Measurements from ENCODE around the gene XYLT1. TPM values are rescaled to one million over a fixed set of nuclear protein-coding genes. Genes with fewer than 3 reads are reported as not detected.

Gene XYLT1
- total RNA-seq, 1 experiment from 2014 or later, result 25.0 TPM

DNA sequence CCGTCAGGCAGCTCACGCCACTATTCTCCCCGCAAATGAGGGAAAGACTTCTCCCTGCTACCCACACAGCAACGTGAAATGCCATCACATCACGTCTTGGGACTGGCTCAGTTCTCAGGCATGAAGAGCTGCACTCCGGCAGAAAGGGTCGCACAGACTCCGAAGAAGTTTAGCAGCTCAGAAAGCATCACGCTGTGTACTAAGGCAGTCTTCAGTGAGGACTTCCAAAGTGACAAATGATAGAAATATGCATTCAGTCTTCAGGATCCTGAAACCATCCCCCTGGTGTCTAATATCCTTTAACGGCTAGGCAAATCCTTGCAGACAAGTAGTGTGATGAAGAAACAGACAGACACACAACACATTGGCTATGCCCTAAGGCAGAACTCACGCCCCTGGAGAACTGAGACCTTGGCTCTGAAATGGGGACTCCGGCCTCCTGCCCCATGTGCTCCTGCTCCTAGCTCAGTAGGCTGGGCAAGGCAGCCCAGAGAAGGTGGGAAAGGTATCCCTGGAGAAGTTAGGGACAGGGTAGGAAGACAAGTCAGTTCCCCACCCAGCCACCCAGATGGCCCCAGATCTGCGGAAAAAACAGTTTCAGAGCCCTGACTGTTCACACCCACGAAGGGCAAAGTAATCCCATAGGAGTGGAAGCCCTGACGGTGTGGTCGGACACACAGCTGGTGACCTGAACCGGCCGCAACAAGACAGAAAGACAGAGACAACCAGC lies 1.6 kb downstream of the XYLT1 start:
- Mint-ChIP-seq H3K27me3 (ENCODE audit: low read depth) (peaks cover 16% of the 10 kb centered on the region), H3K27ac (peak overlapping the region; percentile 23; the same call in 1 of the 2 replicates), H3K4me1 (peaks cover 53% of the 10 kb centered on the region), H3K9me3 (no peaks in the 10 kb centered on the region), H3K36me3 (no peaks in the 10 kb centered on the region), H3K4me3 (peak overlapping the region; percentile 76)
- ATAC-seq (no peak), DNase-seq (ENCODE audit: low spot score) (no peak)
- ChIA-PET CTCF (interaction anchor here (0.5 to 4.8 kb wide), 28 partner anchors 19 to 401 kb away, joined by 3 to 57 read pairs (median 6); no protein-coding TSS in a partner anchor), POLR2A (no interaction called here)
- TF ChIP-seq RORB (CRISPR knock-in tag; IDR thresholded peaks at IDR 0.05) (no peak), GABPB1 (CRISPR knock-in tag; IDR thresholded peaks at IDR 0.05) (no peak), IRF2 (CRISPR knock-in tag; IDR thresholded peaks at IDR 0.05; ENCODE audit: borderline replicate concordance, low read depth) (no peak), ZNF121 (CRISPR knock-in tag; IDR thresholded peaks at IDR 0.05) (no peak), FOXP1 (CRISPR knock-in tag; IDR thresholded peaks at IDR 0.05; ENCODE audit: borderline replicate concordance) (no peak), NR2C2 (CRISPR knock-in tag; IDR thresholded peaks at IDR 0.05) (no peak), NR1H2 (CRISPR knock-in tag; IDR thresholded peaks at IDR 0.05) (no peak), KAT7 (CRISPR knock-in tag; IDR thresholded peaks at IDR 0.05; ENCODE audit: borderline replicate concordance) (no peak), SMAD4 (CRISPR knock-in tag; IDR thresholded peaks at IDR 0.05) (no peak), SOX15 (CRISPR knock-in tag; IDR thresholded peaks at IDR 0.05) (no peak), FOXJ3 (CRISPR knock-in tag; IDR thresholded peaks at IDR 0.05; ENCODE audit: borderline replicate concordance) (no peak), RELA (CRISPR knock-in tag; IDR thresholded peaks at IDR 0.05; ENCODE audit: borderline replicate concordance) (no peak), ETV6 (CRISPR knock-in tag; IDR thresholded peaks at IDR 0.05) (no peak)
- TF ChIP-seq, protein P1, sequence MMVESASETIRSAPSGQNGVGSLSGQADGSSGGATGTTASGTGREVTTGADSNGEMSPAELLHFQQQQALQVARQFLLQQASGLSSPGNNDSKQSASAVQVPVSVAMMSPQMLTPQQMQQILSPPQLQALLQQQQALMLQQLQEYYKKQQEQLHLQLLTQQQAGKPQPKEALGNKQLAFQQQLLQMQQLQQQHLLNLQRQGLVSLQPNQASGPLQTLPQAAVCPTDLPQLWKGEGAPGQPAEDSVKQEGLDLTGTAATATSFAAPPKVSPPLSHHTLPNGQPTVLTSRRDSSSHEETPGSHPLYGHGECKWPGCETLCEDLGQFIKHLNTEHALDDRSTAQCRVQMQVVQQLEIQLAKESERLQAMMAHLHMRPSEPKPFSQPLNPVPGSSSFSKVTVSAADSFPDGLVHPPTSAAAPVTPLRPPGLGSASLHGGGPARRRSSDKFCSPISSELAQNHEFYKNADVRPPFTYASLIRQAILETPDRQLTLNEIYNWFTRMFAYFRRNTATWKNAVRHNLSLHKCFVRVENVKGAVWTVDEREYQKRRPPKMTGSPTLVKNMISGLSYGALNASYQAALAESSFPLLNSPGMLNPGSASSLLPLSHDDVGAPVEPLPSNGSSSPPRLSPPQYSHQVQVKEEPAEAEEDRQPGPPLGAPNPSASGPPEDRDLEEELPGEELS (CRISPR knock-in tag; IDR thresholded peaks at IDR 0.05), result no peak
- TF ChIP-seq, protein P2, sequence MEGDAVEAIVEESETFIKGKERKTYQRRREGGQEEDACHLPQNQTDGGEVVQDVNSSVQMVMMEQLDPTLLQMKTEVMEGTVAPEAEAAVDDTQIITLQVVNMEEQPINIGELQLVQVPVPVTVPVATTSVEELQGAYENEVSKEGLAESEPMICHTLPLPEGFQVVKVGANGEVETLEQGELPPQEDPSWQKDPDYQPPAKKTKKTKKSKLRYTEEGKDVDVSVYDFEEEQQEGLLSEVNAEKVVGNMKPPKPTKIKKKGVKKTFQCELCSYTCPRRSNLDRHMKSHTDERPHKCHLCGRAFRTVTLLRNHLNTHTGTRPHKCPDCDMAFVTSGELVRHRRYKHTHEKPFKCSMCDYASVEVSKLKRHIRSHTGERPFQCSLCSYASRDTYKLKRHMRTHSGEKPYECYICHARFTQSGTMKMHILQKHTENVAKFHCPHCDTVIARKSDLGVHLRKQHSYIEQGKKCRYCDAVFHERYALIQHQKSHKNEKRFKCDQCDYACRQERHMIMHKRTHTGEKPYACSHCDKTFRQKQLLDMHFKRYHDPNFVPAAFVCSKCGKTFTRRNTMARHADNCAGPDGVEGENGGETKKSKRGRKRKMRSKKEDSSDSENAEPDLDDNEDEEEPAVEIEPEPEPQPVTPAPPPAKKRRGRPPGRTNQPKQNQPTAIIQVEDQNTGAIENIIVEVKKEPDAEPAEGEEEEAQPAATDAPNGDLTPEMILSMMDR (IDR thresholded peaks at IDR 0.05), result no peak
- TF ChIP-seq, protein P3, sequence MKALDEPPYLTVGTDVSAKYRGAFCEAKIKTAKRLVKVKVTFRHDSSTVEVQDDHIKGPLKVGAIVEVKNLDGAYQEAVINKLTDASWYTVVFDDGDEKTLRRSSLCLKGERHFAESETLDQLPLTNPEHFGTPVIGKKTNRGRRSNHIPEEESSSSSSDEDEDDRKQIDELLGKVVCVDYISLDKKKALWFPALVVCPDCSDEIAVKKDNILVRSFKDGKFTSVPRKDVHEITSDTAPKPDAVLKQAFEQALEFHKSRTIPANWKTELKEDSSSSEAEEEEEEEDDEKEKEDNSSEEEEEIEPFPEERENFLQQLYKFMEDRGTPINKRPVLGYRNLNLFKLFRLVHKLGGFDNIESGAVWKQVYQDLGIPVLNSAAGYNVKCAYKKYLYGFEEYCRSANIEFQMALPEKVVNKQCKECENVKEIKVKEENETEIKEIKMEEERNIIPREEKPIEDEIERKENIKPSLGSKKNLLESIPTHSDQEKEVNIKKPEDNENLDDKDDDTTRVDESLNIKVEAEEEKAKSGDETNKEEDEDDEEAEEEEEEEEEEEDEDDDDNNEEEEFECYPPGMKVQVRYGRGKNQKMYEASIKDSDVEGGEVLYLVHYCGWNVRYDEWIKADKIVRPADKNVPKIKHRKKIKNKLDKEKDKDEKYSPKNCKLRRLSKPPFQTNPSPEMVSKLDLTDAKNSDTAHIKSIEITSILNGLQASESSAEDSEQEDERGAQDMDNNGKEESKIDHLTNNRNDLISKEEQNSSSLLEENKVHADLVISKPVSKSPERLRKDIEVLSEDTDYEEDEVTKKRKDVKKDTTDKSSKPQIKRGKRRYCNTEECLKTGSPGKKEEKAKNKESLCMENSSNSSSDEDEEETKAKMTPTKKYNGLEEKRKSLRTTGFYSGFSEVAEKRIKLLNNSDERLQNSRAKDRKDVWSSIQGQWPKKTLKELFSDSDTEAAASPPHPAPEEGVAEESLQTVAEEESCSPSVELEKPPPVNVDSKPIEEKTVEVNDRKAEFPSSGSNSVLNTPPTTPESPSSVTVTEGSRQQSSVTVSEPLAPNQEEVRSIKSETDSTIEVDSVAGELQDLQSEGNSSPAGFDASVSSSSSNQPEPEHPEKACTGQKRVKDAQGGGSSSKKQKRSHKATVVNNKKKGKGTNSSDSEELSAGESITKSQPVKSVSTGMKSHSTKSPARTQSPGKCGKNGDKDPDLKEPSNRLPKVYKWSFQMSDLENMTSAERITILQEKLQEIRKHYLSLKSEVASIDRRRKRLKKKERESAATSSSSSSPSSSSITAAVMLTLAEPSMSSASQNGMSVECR (CRISPR knock-in tag; IDR thresholded peaks at IDR 0.05; ENCODE audit: borderline replicate concordance), result no peak
- TF ChIP-seq, protein P4, sequence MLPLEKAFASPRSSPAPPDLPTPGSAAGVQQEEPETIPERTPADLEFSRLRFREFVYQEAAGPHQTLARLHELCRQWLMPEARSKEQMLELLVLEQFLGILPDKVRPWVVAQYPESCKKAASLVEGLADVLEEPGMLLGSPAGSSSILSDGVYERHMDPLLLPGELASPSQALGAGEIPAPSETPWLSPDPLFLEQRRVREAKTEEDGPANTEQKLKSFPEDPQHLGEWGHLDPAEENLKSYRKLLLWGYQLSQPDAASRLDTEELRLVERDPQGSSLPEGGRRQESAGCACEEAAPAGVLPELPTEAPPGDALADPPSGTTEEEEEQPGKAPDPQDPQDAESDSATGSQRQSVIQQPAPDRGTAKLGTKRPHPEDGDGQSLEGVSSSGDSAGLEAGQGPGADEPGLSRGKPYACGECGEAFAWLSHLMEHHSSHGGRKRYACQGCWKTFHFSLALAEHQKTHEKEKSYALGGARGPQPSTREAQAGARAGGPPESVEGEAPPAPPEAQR (CRISPR knock-in tag; IDR thresholded peaks at IDR 0.05), result no peak
- TF ChIP-seq, protein P5, sequence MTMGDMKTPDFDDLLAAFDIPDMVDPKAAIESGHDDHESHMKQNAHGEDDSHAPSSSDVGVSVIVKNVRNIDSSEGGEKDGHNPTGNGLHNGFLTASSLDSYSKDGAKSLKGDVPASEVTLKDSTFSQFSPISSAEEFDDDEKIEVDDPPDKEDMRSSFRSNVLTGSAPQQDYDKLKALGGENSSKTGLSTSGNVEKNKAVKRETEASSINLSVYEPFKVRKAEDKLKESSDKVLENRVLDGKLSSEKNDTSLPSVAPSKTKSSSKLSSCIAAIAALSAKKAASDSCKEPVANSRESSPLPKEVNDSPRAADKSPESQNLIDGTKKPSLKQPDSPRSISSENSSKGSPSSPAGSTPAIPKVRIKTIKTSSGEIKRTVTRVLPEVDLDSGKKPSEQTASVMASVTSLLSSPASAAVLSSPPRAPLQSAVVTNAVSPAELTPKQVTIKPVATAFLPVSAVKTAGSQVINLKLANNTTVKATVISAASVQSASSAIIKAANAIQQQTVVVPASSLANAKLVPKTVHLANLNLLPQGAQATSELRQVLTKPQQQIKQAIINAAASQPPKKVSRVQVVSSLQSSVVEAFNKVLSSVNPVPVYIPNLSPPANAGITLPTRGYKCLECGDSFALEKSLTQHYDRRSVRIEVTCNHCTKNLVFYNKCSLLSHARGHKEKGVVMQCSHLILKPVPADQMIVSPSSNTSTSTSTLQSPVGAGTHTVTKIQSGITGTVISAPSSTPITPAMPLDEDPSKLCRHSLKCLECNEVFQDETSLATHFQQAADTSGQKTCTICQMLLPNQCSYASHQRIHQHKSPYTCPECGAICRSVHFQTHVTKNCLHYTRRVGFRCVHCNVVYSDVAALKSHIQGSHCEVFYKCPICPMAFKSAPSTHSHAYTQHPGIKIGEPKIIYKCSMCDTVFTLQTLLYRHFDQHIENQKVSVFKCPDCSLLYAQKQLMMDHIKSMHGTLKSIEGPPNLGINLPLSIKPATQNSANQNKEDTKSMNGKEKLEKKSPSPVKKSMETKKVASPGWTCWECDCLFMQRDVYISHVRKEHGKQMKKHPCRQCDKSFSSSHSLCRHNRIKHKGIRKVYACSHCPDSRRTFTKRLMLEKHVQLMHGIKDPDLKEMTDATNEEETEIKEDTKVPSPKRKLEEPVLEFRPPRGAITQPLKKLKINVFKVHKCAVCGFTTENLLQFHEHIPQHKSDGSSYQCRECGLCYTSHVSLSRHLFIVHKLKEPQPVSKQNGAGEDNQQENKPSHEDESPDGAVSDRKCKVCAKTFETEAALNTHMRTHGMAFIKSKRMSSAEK (CRISPR knock-in tag; IDR thresholded peaks at IDR 0.05; ENCODE audit: borderline replicate concordance), result no peak
- TF ChIP-seq, protein P6, sequence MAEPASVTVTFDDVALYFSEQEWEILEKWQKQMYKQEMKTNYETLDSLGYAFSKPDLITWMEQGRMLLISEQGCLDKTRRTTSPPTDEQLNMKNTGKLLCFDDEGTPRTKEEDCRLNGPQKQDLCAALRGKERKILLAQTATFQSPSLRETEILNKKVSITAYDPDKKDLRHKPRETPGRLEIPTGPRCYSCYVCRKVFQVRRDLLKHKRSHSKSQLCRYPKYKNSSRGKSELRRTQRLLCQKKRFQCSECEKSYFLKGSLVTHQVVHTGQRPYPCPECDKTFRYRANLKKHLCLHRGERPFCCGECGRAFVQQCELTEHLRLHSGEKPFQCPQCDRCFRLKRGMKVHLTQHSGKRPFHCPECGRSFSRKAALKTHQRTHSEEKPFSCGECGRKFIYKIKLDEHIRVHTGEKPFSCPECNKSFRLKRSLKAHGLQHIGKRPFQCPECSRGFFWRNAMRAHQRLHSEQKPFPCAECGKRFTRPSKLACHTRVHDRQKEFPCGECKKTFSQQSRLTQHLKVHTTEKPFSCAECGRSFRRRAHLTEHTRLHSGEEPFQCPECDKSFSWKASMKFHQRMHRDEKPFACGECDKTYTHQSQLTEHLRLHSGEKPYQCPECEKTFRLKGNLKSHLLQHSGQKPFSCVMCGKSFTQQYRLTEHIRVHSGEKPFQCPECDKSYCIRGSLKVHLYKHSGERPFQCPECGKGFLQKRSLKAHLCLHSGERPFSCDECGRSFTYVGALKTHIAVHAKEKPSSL (CRISPR knock-in tag; conservative IDR thresholded peaks at IDR 0.05), result no peak
- TF ChIP-seq, protein P7, sequence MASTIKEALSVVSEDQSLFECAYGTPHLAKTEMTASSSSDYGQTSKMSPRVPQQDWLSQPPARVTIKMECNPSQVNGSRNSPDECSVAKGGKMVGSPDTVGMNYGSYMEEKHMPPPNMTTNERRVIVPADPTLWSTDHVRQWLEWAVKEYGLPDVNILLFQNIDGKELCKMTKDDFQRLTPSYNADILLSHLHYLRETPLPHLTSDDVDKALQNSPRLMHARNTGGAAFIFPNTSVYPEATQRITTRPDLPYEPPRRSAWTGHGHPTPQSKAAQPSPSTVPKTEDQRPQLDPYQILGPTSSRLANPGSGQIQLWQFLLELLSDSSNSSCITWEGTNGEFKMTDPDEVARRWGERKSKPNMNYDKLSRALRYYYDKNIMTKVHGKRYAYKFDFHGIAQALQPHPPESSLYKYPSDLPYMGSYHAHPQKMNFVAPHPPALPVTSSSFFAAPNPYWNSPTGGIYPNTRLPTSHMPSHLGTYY (CRISPR knock-in tag; IDR thresholded peaks at IDR 0.05), result no peak
